ENCODE measurements around the gene DNAH5.

DNA sequence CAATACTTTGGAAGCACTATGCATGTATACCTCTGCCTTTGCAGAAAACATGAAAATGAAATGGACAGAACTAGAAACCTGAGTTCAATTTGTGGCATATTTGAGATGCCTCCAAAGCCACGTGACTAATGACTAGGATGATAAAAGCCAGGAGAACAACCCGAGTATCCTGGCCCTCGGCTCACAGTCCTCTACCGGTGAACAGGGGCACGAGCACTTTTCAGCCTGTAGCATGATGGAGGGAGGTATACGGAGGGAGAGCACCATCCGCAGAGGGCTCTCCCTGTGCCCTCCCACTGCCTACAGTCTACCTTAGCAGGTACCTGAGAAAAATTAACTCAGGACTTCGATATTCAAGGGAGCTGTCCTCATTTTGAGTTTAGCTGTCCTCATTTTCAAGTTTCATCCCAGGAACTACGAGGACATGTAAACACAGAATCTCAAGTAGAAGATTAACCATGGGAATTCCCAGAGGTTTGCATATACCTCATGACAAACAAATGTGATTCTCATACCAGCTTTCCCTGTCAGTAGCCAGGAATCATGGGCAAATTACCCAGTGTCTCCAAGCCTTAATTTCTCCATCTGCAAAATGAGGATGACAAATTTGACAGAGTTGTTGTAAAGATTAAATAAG, 249.3 kb downstream of the DNAH5 start:
- TF ChIP-seq, protein P1, sequence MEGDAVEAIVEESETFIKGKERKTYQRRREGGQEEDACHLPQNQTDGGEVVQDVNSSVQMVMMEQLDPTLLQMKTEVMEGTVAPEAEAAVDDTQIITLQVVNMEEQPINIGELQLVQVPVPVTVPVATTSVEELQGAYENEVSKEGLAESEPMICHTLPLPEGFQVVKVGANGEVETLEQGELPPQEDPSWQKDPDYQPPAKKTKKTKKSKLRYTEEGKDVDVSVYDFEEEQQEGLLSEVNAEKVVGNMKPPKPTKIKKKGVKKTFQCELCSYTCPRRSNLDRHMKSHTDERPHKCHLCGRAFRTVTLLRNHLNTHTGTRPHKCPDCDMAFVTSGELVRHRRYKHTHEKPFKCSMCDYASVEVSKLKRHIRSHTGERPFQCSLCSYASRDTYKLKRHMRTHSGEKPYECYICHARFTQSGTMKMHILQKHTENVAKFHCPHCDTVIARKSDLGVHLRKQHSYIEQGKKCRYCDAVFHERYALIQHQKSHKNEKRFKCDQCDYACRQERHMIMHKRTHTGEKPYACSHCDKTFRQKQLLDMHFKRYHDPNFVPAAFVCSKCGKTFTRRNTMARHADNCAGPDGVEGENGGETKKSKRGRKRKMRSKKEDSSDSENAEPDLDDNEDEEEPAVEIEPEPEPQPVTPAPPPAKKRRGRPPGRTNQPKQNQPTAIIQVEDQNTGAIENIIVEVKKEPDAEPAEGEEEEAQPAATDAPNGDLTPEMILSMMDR (IDR thresholded peaks at IDR 0.05) = no peak
- no peak for TF ChIP-seq POLR2AphosphoS5 (IDR thresholded peaks at IDR 0.05; ENCODE audit: low read depth, low read length)
- no peak for TF ChIP-seq SIN3A (IDR thresholded peaks at IDR 0.05; ENCODE audit: borderline replicate concordance, insufficient read depth, low read depth, low read length)
